NCI-H524 (cell line): ENCODE data around the gene IL19.
A peak's percentile ranks its signal among the peaks of the same experiment; 100 is the strongest.
"Not testable (repeated sequence)": the region's sequence is repeated elsewhere in the genome, so short reads cannot be mapped to it uniquely, and the experiment has no call there.

Experiments used
- DNase-seq, 2 experiments: peaks; one replicate each; lab custom pipeline; 2025; lab: John Stamatoyannopoulos, UW

The IL19 gene

DNA sequence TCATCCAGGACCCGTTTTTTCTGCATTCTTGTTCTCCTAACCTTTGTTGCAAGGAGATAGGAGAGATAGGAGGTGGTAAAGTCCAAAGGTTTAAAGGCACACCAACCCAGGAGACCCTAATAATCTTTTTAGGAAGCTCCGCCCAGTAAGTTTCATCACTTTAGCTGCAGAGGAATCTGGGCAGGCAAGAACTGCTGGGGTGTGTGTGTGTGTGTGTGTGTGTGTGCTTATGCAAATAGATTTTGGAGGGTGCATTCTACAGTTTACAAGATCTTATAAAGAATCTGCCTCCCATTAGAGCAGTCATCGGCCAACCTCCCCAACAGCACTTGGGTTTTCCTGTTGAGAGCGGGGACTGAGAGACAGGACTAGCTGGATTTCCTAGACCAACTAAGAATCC is 5.7 kb downstream of the IL19 start:
- DNase-seq: no peak

DNA sequence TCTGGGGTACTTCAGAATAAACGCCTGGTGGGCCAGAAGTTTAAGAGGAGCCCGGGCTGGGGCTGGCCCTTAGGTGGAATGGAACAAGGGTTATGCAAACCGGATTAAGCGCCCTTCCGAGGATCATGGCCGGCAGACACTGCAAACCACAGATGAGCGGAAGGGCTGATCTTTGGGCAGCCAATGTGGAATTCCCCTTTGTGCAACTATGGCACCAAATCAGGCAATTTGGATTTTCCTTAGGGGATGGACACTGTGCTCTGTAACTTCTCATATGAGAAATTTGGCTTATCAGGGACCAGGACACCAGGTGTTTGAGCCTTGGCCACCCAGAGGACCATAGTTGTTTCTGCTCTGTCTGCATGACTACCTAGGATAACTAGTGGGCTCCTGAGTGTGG is 7.5 kb downstream of the IL19 start:
- no peak for DNase-seq

DNA sequence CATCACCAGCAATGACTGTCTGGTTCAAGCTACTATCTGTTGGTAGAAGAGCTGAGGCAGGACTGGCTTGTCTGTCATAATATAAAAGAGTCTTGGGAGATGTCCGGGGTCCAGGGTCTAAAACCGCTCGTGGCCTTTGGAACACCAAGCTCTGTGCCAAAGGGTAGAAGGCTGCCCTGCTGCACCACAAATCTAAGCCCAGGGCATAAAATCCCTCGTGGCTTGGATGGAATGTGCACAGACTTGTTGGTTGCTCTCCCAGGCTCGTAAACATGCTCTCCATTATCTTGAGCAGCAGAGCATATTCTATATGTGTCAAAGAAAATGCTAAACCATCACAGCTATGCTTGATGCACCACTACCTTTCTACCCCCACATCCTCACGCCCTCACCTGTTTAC is 8.3 kb downstream of the IL19 start:
- not testable (repeated sequence) for DNase-seq

DNA sequence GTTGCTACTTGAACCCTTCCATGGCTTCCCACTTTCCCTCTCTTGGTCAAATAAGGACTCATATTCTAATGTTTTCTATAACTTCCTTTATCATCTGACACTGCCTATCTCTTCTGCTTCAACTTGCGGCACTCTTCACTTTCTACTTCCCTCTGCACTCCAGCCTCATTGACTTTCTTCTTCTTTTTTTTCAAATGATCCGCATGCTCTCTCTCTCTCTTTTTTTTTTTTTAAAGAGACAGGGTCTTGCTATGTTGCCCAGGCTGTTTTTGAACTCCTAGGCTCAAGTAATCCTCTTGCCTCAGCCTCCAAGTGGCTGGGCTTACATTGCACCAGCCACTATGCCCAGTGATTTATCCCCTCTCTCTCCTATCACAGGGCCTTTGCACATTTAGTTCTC is 9.1 kb downstream of the IL19 start:
- DNase-seq: no peak

DNA sequence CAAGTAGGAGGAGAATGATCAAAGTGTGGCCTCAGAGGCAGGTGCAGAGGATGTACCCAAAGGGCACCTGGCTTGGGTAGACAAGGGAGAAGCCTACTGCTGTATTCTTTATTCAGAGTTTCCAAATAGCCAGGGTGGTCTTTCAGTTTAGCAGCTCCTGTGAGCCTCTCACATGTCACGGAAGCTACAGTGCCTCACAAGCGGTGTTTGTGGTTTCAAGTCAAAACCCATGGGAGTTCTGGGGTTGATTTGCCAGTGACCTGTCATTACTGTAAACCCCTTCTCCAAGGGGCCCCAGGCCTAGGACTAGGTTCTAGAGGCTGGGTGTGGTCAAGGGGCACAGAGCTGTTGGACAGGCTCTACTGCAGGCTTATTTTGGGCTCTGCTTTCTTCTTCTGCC is 11.9 kb downstream of the IL19 start:
- DNase-seq: no peak

DNA sequence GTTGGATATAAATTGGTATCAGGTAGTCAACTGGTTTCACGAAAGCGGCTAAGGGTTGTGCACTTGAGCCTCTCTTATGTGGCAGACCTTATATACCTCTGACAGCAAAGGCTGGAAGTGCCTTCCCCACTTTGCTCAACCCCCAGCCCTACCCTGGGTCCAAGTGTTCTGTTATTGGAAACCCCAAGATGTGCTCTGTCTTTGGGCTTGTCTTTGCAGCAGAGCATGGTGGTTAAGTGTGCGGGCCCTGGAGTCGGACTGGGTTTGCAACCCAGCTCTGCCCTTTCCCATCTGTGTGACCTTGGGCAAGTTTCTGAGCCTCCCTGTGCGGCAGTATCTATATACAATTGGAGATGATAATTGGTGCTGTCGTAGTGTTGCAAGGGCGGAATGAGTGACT is 12.9 kb downstream of the IL19 start:
- DNase-seq: no peak

DNA sequence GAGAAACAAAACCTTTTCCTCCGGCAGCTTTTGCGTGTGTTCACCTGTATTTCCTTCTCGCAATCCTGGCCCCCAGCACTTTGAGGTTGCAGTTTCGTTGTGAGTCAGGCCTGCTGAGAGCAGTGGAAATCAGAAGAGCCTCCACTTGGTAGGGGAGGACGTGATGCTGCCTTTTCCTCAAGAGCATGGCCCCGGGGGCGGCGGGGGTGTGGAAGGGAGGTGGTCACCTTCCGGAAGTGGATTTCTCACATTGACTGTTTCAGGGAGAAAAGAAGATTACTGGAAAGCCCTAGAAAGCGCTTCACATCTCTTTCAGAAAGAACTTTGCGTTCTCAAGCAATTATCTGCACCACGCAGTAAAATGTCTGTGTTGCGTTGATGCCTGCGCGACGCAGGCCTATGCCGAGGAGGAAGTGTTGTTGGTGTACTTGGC is 13.9 kb downstream of the IL19 start:
- no peak for DNase-seq

DNA sequence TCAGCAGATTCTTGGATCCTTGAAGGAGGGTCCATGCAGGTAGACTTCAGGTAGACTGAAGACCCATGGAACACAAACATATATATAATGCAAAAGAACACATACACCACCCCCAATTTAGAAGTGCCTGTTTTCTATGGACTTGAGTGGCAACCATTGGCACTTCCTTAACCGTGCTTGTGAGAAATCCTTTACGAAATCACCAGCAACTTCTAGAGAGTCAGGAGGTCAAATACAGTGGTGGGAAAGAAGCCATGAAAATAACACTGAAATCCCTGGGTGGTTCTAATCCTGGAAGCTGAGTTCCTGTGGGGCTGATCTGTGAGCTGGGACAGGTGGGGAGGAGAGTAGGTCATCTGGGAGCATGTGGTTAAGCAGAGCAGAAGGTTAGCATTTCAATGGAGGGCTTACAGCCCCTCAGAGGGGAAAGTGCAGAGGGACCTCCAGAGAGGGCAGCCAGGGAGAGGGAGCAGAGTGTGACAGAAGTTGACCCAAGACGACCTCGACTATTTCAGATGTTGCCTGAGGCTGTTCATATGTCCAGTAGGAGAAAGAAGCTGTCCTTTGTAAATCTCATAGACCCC is 14.7 kb downstream of the IL19 start:
- DNase-seq: no peak

DNA sequence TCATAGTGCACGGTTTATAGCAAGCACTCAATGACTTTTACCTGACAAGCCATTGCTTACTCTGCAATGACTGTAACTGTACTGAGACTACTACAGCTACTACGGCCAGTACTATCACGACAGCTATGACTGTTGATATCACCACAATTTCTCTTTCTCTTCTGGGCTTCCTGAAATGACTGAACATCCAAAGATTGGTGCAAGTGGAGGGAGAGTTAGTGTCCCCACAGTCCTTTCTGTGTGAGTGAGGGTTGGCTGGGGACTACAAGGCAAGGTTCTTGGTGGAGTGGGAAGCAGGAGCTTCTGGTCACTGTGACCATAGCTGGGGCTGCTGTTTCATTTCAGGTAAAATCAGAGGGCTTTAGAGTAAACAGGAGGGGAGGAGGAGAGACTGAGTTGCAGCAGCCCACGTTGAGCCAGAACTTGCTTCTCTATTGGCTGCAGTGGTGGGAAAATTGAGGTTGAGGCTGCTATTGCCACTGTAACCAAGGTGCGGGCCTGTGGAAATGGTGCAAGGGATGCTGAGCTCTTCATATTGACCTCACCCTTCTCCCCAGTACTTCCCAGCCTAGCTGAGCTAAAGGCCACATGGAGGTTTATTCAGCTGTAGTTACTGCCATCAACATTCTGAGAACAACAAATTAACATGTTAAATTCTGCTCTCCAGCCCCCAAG is 15.8 kb downstream of the IL19 start:
- no peak for DNase-seq

DNA sequence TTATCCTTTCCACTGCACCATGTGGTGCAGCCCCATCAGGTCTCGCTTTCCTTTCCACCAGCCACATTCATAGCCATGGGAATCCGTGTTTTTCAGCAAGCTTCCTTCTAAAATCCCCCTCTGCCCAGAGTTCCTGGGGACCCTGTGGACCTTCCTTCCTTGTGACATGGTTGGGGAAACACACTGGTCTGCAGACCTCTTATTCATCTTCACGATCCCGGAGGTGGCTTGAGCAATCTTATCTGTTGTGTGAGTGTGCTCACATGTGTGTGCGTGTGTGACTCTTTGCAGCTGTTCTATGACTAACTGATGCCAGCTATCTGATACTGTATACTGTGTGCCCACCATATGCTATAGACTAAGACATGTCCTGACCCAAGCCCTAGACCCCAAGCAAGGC is 17.3 kb downstream of the IL19 start:
- DNase-seq: no peak

DNA sequence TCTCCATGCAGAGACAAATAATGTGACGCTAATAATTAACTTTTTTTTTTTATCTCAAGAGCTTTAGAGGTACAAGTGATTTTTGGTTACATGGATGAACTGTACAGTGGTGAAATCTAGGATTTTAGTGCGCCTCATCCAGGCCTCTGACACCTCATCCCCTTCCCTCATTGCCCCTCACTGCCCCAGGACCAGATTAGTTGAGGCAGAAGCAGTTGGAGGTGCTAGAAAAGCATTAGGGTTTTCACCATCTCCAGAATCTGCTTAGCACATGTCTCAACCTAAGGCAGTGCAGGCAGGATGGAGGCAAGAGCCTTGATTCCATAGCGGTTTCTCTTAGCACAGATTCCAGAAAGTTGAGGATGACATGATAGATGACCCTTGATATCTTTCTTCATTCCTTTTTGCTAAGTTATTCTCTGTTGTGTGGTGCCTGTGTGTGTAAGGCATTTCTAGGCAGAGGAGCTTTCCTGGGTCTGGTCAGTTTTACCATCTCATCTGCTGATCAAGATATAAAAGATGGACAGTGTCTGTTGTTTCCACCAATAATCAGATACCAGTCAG is 18.0 kb downstream of the IL19 start:
- no peak for DNase-seq

DNA sequence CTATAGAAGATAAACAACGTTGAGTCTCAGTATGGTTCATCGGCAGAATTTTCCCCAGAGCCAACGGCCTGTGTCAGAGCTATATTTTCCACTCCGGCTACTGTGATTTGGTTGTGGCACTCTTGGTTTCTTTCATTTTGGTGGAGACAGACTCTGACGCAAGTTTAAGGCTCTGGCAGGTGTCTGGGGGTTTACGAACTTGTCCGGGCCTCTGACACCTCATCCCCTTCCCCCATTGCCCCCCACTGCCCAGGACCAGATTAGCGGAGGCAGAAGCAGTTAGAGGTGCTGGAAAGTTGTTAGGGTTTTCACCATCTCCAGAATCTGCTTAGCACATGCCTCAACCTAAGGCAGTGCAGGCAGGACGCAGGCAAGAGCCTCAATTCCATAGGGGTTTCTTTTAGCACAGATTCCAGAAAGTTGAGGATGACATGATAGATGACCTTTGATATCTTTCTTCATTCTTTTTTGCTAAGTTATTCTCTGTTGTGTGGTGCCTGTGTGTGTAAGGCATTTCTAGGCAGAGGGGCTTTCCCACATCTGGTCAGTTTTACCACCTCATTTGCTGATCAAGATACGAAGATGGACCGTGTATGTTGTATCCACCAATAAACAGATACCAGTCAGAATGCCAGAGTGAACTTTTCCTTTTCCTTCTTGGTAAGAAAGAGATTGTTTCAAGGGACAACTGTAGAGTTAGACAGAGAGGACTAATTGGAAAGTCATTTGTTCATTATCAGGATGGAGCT is 20.1 kb downstream of the IL19 start:
- no peak for DNase-seq

DNA sequence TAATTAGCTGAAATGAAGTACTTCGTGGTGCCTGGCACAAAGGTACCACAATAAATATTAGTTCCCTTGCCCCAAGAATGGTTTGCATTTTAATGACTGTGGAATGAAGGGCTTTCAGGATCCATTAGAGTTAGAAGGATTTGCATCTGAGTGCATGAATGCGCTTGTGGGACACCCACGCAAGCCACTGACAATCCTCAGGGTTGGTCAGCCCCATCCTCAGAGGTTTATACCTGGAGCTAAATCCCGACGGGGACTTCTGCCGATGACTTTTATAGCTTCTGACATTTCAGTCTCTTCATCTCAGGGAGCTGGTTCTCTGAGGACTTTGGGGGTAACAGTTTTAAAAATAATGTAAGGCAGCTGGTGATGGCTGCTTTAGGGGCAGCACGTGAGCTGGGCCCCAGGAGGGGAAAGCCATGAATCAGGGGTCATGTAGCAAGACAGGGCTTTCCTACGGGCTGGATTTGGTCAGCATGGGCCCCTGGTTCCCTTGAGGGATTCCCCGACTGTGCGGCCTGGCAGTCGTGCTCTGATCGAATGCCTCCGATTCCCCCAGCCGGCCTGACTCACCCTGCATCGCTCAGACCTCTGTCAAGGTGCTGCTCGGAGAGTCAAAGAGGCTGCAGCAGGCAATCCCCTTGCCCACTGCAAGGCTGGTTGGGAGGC is 22.5 kb downstream of the IL19 start:
- DNase-seq: no peak

DNA sequence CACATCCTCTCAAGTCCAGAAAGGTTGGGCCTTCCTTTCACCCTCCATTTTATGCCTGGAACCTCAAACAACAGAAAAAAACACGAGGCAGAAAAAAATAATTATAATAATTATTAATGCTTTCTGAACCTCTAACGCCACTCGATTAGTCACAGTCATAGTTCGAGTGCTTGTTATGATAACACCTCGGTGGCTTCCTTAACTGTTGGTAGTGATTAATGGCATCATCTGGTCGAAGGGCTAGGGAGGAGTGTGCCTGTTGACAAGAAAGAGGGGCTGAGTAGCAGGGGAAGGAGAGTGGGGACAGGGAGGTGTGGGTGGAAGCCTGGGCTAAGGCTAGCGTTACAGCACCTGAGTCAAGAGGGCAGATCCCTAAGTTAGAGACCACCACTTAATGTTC is 23.0 kb downstream of the IL19 start:
- no peak for DNase-seq

DNA sequence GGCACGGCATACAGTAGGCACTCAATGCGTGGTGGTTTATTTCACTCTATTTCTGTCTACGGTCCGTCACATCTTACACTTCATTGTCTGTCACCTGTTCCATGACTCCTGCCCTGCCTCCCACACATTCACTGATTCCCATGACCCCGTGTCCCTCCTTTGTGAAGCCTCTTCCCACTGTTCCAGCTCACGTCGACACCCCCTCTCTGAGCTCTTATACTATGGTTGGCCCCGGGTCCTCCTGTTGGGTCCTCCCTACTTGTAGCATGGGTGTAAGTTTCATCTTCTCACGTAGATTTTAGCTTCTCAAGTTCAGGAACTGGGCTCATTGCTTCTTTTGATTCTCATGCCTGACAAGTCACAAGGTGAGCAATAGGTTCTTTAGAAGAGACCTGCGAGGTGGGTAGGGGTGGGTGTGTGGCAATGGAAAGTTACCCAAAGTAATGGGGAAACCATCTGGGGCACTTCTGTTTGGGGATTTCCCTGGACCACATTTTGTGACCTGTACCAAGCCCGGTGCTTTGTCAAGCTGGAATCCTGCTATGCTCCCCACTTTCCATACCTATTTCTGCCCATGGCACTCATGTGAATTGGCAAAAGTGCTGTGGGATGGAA is 23.8 kb downstream of the IL19 start:
- DNase-seq: no peak

DNA sequence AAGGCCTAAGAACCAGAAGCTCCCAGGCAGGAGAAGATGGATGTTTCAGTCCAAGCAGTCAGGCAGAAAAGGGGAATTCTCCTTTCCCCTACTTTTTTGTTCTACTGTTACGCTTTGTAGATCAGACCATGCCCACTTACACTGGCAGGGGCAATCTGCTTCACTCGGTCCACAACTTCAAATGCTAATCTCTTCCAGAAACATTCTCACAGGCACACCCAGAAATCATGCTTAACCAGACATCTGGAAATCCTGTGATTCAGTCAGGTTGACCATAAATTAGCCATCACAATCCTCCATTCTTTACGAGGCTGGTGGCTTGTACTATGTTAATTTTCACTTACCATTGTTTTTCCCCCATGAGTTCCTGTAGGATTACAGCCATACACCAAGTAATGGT is 25.5 kb downstream of the IL19 start:
- DNase-seq: no peak

DNA sequence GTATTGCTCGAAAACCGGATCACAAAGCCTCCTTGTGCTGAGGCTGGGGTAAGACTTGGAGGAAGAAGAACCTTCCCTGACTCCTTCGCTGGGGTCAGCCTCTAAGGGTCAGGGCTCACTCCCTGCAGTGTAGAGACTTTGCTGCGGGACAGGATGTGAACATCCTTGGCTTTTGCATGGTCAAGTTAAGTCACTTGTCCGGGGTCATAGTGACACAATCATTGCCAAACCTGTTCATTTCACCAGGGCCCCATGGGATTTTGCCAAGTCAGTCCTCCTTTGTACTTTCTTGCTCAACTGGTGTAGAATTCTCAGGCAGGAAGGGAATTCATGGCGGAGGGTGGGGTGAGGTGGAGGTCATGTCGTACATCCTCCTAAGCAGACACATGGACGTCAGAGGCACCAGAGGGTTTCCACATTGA is 26.4 kb downstream of the IL19 start:
- no peak for DNase-seq

DNA sequence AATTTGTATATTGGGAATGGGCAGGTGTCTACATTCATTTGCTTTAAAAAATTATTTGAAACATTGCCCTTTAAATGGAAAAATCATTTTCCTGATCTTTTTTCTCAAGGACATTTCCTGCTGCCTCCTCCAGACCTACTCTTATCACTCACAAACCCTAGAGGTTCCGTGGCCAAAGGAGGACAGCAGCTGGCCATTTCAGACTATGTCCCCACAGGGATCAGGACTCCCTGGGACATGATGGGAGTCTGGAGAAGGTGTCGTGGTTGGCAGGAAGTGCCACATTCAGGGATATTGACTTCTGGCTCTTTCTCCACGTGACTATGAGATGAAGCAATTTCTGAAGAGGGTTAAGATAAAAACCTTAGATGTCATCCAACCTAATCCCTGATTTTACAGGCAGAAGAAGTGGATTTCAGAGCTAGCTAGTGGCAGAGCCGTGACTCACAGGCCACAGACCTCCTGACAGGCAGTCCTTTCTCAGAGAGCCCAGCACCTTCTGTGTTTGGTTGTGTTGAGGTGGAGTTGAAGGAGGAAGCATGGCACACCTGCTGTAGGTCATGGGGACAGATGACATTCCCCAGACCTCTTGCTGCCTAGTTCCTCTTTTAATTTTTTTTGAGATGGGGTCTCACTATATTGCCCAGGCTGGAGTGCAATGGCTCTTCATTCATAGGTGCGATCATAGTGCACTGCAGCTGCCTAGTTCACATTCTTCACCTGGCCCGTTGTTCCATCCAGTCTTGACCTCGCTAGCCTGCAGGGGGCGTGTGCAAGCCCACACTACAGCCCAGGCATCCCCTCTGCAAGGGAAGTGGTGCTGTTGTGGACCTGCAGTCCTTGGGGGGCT is 27.2 kb downstream of the IL19 start:
- DNase-seq: peak in 1 of 2 experiments; percentile 11

DNA sequence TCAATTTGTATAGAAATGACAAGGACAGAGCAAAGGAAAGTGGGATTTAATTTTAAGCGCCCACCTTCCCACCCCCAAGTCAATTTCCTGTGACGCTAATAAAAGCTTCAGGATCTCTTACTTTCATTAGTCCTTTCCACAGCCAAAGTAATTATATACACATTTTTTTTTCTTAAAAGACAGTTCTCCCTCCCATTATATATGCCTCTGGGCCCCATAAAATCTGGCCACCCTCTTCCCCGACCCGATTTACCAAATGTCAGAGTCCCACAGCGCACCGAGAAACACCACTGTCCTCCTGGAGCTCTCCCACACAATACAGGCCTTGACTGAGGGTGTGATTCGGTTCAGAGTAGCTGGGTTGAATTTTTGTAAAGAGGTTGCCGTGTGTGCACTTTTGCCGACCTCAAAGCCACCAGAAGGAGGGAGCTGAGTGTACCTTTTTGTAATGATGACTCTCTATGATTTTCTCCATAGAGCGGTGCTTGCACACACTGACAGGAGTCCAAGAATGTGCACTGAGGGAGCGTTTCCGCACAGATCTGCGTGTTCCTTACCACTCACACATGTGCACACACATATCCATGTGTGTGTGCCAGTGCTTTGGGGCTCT is 27.9 kb downstream of the IL19 start:
- no peak for DNase-seq

DNA sequence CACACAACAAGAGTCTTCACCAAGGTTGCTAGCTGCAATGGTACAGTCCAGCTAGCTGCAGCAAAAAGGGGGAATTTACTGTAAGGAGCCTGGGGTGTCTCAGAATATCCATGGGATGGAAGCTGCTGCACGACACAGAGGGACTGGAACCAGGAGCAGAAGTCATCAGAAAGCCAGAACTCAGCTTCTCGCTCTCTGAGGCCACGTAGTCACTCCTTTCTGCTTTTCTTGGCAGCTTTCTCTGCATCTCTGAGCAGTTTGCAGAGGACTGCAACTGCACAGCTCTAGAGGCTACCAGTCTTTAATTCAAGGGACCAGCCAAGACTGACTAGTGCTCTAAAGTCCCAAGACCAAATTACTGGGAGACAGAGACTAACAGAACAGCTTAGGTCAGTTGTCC is 28.7 kb downstream of the IL19 start:
- DNase-seq: no peak

DNA sequence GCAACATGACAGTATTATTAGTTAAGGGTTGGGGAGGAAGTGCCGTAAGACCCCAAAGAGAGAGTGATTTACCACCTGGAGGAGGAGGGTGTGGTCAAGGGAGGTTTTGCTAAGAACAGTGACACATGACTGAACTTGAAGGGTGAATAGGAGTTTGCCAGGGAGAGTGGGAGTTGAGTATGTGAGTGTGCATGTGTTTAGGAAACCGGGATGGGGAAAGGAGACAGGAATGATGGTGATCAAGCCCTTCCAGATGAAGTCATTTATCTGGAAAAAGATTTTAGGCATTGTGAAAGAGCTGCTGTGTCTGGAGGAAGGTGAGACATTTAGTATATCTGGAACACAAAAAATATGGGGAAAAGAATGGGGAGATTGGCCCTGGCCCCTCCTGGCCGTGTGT is 29.8 kb downstream of the IL19 start:
- no peak for DNase-seq
